ENCODE measurements around the gene KRTAP10-7.

Gene KRTAP10-7

GRCh38 chr21:44647222-44647552 lies 46.8 kb downstream of the KRTAP10-7 start:
- H3K9me2 ChIP-seq (replicated peaks; ENCODE audit: low read depth, low read length): no peaks in the 10 kb centered on the region

GRCh38 chr21:44648557-44649311 lies 48.3 kb downstream of the KRTAP10-7 start:
- no peak for TF ChIP-seq EZH2phosphoT487 (IDR thresholded peaks at IDR 0.05; ENCODE audit: borderline replicate concordance)
- no peak for TF ChIP-seq CTCF (conservative IDR thresholded peaks at IDR 0.05; ENCODE audit: low read length)
- H3K9me3 ChIP-seq (ENCODE audit: insufficient read depth, low read depth, low read length): peaks cover 7% of the 10 kb centered on the region; the same call in 1 of the 2 replicates
- no peaks in the 10 kb centered on the region for H4K20me1 ChIP-seq (ENCODE audit: insufficient read depth, low read length, poor library complexity, severe bottlenecking)
- no peaks in the 10 kb centered on the region for H3K27me3 ChIP-seq (ENCODE audit: insufficient read depth, low read length, poor library complexity, severe bottlenecking)
- no peaks in the 10 kb centered on the region for H3F3A ChIP-seq (ENCODE audit: low read depth)
- no peaks in the 10 kb centered on the region for H3K79me2 ChIP-seq (ENCODE audit: insufficient read depth, low read length)
- no peaks in the 10 kb centered on the region for H3K36me3 ChIP-seq (ENCODE audit: insufficient read depth, low read length)
- no peak overlapping the region for H3K4me3 ChIP-seq (ENCODE audit: low read length, poor library complexity, severe bottlenecking)
- H3K4me1 ChIP-seq (ENCODE audit: insufficient read depth, low read length, poor library complexity, severe bottlenecking): no peaks in the 10 kb centered on the region
- H3K4me2 ChIP-seq (ENCODE audit: low read depth, low read length, poor library complexity, severe bottlenecking): no peak overlapping the region
- no peak overlapping the region for H2AFZ ChIP-seq (ENCODE audit: low read length)
- no peaks in the 10 kb centered on the region for H3K9me2 ChIP-seq (replicated peaks; ENCODE audit: low read depth, low read length)
- no peak overlapping the region for H3K9ac ChIP-seq (ENCODE audit: low read depth, low read length, poor library complexity, severe bottlenecking)

More at GRCh38 chr21:44647222-44647552, 46.8 kb downstream of the KRTAP10-7 start:
- Histone ChIP-seq H3K9ac (ENCODE audit: low read depth, low read length, poor library complexity, severe bottlenecking) (no peak overlapping the region), H3K4me2 (ENCODE audit: low read depth, low read length, poor library complexity, severe bottlenecking) (no peak overlapping the region), H3K36me3 (ENCODE audit: insufficient read depth, low read length) (no peaks in the 10 kb centered on the region), H3K4me3 (ENCODE audit: low read length, poor library complexity, severe bottlenecking) (no peak overlapping the region), H3K9me3 (ENCODE audit: insufficient read depth, low read depth, low read length) (peaks cover 12% of the 10 kb centered on the region; the same call in 1 of the 2 replicates), H4K20me1 (ENCODE audit: insufficient read depth, low read length, poor library complexity, severe bottlenecking) (no peaks in the 10 kb centered on the region), H3K27me3 (ENCODE audit: insufficient read depth, low read length, poor library complexity, severe bottlenecking) (no peaks in the 10 kb centered on the region), H3K79me2 (ENCODE audit: insufficient read depth, low read length) (no peaks in the 10 kb centered on the region), H2AFZ (ENCODE audit: low read length) (no peak overlapping the region), H3K4me1 (ENCODE audit: insufficient read depth, low read length, poor library complexity, severe bottlenecking) (no peaks in the 10 kb centered on the region), H3F3A (ENCODE audit: low read depth) (no peaks in the 10 kb centered on the region)
- TF ChIP-seq CTCF (conservative IDR thresholded peaks at IDR 0.05; ENCODE audit: low read length): no peak
- TF ChIP-seq EZH2phosphoT487 (IDR thresholded peaks at IDR 0.05; ENCODE audit: borderline replicate concordance): no peak

GRCh38 chr21:44649521-44650100 lies 49.2 kb downstream of the KRTAP10-7 start:
- peaks cover 3% of the 10 kb centered on the region; the same call in 1 of the 2 replicates for H3K9me3 ChIP-seq (ENCODE audit: insufficient read depth, low read depth, low read length)
- no peak overlapping the region for H2AFZ ChIP-seq (ENCODE audit: low read length)
- no peaks in the 10 kb centered on the region for H3K36me3 ChIP-seq (ENCODE audit: insufficient read depth, low read length)
- no peaks in the 10 kb centered on the region for H4K20me1 ChIP-seq (ENCODE audit: insufficient read depth, low read length, poor library complexity, severe bottlenecking)
- H3K9ac ChIP-seq (ENCODE audit: low read depth, low read length, poor library complexity, severe bottlenecking): no peak overlapping the region
- H3K4me1 ChIP-seq (ENCODE audit: insufficient read depth, low read length, poor library complexity, severe bottlenecking): no peaks in the 10 kb centered on the region
- no peaks in the 10 kb centered on the region for H3K27me3 ChIP-seq (ENCODE audit: insufficient read depth, low read length, poor library complexity, severe bottlenecking)
- TF ChIP-seq EZH2phosphoT487 (IDR thresholded peaks at IDR 0.05; ENCODE audit: borderline replicate concordance): no peak
- no peak for TF ChIP-seq CTCF (conservative IDR thresholded peaks at IDR 0.05; ENCODE audit: low read length)
- no peaks in the 10 kb centered on the region for H3K9me2 ChIP-seq (replicated peaks; ENCODE audit: low read depth, low read length)
- no peak overlapping the region for H3K4me2 ChIP-seq (ENCODE audit: low read depth, low read length, poor library complexity, severe bottlenecking)
- no peak overlapping the region for H3K4me3 ChIP-seq (ENCODE audit: low read length, poor library complexity, severe bottlenecking)
- H3F3A ChIP-seq (ENCODE audit: low read depth): no peaks in the 10 kb centered on the region
- H3K79me2 ChIP-seq (ENCODE audit: insufficient read depth, low read length): no peaks in the 10 kb centered on the region

Measured in Loucy (cell line).